SU-DHL-6 (cell line): Measurements from ENCODE around the gene SAFB.

Experiments used
- H2AFZ ChIP-seq: fragments of 200-600 bp; sonication (generic); 2 replicates; pipeline ENCODE4 v1.6.1; 2014; ENCODE audit warnings: low read depth, mild to moderate bottlenecking, moderate library complexity, mixed read lengths, antibody characterized with exemption, low read length; ENCODE audit not compliant: severe bottlenecking
- H3F3A ChIP-seq: fragments of 200-600 bp; shearing (Covaris generic); 2 replicates; pipeline ENCODE4 v1.6.0; 2016; ENCODE audit warnings: antibody characterized with exemption, mild to moderate bottlenecking; ENCODE audit not compliant: insufficient read depth
- H3K27ac ChIP-seq: fragments of 200-600 bp; sonication (generic); 2 replicates; pipeline ENCODE4 v1.5.1; 2016; ENCODE audit warnings: low read depth, mild to moderate bottlenecking, low read length, moderate library complexity, mixed read lengths
- H3K27me3 ChIP-seq: fragments of 200-600 bp; sonication (generic), shearing (Covaris generic); 2 replicates; pipeline ENCODE4 v1.6.0; 2014; ENCODE audit warnings: mild to moderate bottlenecking, low read length
- H3K36me3 ChIP-seq: fragments of 200-600 bp; sonication (generic); 2 replicates; pipeline ENCODE4 v1.6.1; 2014; ENCODE audit warnings: mild to moderate bottlenecking, low read length, mixed read lengths
- H3K4me2 ChIP-seq: fragments of 300-600, 200-600 bp; shearing (Covaris generic), sonication (generic); 2 replicates; pipeline ENCODE4 v1.6.0; 2014; ENCODE audit warnings: low read length, low read depth, mild to moderate bottlenecking; ENCODE audit not compliant: poor library complexity, severe bottlenecking
- H3K4me3 ChIP-seq: fragments of 200-600 bp; sonication (generic); 2 replicates; pipeline ENCODE4 v1.5.1; 2014; ENCODE audit warnings: antibody characterized with exemption, low read length, mild to moderate bottlenecking, mixed read lengths; ENCODE audit not compliant: insufficient read depth, poor library complexity, severe bottlenecking
- H3K79me2 ChIP-seq: fragments of 200-600 bp; sonication (generic); 2 replicates; pipeline ENCODE4 v1.6.1; 2014; ENCODE audit warnings: mild to moderate bottlenecking, low read length, moderate library complexity; ENCODE audit not compliant: insufficient read depth
- H3K9ac ChIP-seq: fragments of 200-600 bp; sonication (generic); 2 replicates; pipeline ENCODE4 v1.7.0; 2014; ENCODE audit warnings: mild to moderate bottlenecking, low read length
- H3K9me2 ChIP-seq: fragments of 200-600 bp; sonication (generic); replicated peaks from 2 replicates; pipeline ENCODE4 v1.6.1; 2014; ENCODE audit warnings: low read length; ENCODE audit not compliant: insufficient read depth
- H3K9me3 ChIP-seq: fragments of 200-600 bp; sonication (generic); 2 replicates; pipeline ENCODE4 v1.6.1; 2014; ENCODE audit warnings: low read length, mixed read lengths; ENCODE audit not compliant: insufficient read depth
- H4K20me1 ChIP-seq: fragments of 200-600 bp; sonication (generic); 2 replicates; pipeline ENCODE4 v1.6.1; 2014; ENCODE audit warnings: low read depth, mild to moderate bottlenecking, antibody characterized with exemption, low read length, moderate library complexity, mixed read lengths
- CTCF ChIP-seq: fragments of 200-600 bp; sonication (generic); IDR thresholded peaks from one replicate; pipeline ENCODE4 v1.5.1; 2017; ENCODE audit warnings: antibody characterized with exemption, mild to moderate bottlenecking, low read length, moderate library complexity; ENCODE audit not compliant: insufficient read depth, poor library complexity, severe bottlenecking
- EZH2phosphoT487 ChIP-seq: fragments of 200-600 bp; sonication (generic), shearing (Covaris generic); conservative IDR thresholded peaks from 2 replicates; pipeline ENCODE4 v1.6.1; 2018; ENCODE audit warnings: mild to moderate bottlenecking, antibody characterized with exemption, low read length, moderate library complexity, mixed read lengths

The SAFB gene

GRCh38 chr19:5585461-5586299 is 37.2 kb upstream of the SAFB start:
- Histone ChIP-seq H3K4me3 (no peak overlapping the region), H3K9me3 (no peaks in the 10 kb centered on the region), H3K79me2 (no peaks in the 10 kb centered on the region), H3K4me2 (no peak overlapping the region), H2AFZ (no peak overlapping the region), H3K9ac (no peak overlapping the region), H3K27ac (no peak overlapping the region), H3K27me3 (no peaks in the 10 kb centered on the region), H3F3A (no peaks in the 10 kb centered on the region), H4K20me1 (no peaks in the 10 kb centered on the region), H3K36me3 (0 out of 2 replicates have a peak, but pooled peaks cover 6% of the 10 kb centered on the region), H3K9me2 (no peaks in the 10 kb centered on the region)
- TF ChIP-seq CTCF, result no peak
- no peak for TF ChIP-seq EZH2phosphoT487

- Histone ChIP-seq H3K9ac (no peak overlapping the region), H2AFZ (no peak overlapping the region), H3K9me3 (no peaks in the 10 kb centered on the region), H4K20me1 (no peaks in the 10 kb centered on the region), H3K36me3 (0 out of 2 replicates have a peak, but pooled peaks cover 6% of the 10 kb centered on the region), H3K4me3 (no peak overlapping the region), H3K9me2 (no peaks in the 10 kb centered on the region), H3K4me2 (no peak overlapping the region), H3F3A (no peaks in the 10 kb centered on the region), H3K27me3 (no peaks in the 10 kb centered on the region), H3K27ac (no peak overlapping the region), H3K79me2 (no peaks in the 10 kb centered on the region)
- TF ChIP-seq CTCF (no peak), EZH2phosphoT487 (no peak)
These were observed 36.4 kb upstream of the SAFB start for GRCh38 chr19:5586300-5587070.

- Histone ChIP-seq H3K27me3 (no peaks in the 10 kb centered on the region), H3K36me3 (0 out of 2 replicates have a peak, but pooled peaks cover 6% of the 10 kb centered on the region), H3F3A (no peaks in the 10 kb centered on the region), H3K79me2 (no peaks in the 10 kb centered on the region), H3K4me3 (no peak overlapping the region), H4K20me1 (no peaks in the 10 kb centered on the region), H2AFZ (no peak overlapping the region), H3K9me3 (no peaks in the 10 kb centered on the region), H3K9ac (no peak overlapping the region), H3K4me2 (no peak overlapping the region), H3K27ac (no peak overlapping the region), H3K9me2 (no peaks in the 10 kb centered on the region)
- TF ChIP-seq EZH2phosphoT487 (no peak), CTCF (no peak)
These were observed 35.8 kb upstream of the SAFB start for GRCh38 chr19:5587071-5587455.
